NCI-H446 treated with DMSO at 0.1 percent for 48 hours (cell line): ENCODE measurements around the gene PTPRA.

Experiments used
- DNase-seq: peaks from one replicate; lab custom pipeline; 2025; lab: John Stamatoyannopoulos, UW

The PTPRA gene

DNA sequence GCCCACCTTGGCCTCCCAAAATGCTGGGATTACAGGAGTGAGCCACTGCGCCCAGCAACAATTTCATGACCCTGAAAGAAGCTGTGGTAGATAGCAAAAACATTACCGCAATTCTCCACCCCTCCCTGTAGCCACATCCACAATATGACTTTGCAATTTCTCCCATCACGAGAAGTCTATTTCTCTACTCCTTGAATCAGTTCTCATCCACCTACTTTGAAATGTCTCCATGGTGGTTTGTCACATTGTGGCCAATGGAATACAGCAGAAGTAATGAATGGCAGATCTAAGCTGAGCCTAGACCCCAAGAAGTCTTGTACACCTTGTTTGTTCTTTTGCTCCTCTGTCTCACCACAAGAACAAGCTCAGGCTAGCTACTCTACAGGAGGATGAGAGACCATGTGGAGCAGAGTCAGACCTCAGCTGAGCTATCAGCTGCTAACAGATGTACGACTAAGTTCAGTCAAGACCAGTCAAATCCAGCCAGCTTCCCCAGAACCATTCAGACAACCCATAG lies 204.4 kb downstream of the PTPRA start:
- DNase-seq: no peak

DNA sequence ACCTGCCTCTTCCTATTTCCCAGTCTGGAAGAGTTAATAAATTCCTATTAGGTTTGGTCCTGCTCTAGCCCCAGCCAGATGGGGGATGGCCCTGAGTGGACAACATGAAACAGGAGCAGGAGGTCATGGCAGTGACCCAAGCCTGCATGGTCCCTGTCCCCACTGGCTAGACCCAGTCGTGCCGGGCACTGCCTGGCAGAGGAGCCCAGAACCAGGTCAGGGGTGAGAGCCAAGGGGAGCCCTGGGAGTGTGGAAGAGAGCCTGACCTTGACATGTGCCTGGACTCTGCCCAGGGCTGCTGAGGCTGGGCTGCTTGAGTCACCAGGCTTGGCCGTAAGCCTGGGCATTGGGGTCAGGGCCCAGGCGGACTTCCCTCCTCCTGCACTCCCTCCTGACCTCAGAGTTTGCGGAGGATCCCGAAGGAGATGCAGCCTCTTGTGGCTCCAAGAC lies 207.7 kb downstream of the PTPRA start:
- DNase-seq: no peak

DNA sequence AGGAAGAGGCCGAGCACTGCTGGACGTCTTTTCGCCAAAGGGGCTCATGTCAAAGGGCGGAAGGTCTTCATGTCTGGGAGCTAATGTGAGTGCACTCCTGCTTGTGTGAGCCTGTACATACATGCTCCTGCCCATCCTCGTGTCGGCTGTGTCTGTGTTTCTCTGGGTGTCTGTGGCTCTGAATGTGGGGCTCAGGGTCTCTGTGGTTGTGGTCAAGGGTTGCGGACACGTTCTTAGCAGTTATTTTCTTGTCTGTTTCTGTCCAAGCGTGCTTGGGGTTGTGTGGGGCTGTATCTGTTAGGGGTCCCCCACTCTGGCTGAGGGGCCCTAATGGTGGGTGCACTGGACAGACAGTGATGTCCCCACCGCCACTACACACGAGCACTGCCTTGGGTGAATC lies 208.4 kb downstream of the PTPRA start:
- no peak for DNase-seq

DNA sequence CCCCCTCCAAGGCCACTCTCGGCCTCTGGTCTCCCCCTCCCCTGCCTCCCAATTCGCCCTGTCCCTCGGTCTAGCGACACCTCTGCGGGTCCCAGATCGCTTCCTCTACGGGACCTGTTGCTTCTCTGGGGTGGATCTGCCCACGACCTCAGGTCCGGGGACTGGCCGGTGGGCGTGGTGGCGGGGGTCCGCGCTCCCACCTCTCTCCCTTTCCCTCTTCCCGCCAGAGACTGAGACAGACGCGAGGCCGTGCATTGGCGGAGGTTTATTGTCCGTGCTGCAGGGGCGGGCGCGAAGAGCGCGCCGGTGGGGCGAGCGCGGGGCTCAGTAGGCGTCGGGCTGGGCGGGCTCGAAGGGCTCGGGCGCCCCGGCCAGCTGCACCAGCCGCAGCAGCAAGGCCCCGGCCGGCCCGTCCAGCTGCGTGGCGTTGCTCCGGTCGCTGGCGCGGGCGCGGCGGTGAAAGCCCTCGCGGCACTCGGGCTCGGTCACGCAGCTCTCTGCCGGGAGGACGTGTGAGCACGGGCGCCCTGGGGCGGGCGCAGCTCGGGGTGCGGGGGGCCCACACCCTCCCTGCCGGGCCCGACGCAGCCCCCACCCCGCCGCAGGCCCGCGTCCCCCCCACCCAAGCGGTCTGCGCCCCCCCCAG lies 209.1 kb downstream of the PTPRA start:
- DNase-seq: no peak

DNA sequence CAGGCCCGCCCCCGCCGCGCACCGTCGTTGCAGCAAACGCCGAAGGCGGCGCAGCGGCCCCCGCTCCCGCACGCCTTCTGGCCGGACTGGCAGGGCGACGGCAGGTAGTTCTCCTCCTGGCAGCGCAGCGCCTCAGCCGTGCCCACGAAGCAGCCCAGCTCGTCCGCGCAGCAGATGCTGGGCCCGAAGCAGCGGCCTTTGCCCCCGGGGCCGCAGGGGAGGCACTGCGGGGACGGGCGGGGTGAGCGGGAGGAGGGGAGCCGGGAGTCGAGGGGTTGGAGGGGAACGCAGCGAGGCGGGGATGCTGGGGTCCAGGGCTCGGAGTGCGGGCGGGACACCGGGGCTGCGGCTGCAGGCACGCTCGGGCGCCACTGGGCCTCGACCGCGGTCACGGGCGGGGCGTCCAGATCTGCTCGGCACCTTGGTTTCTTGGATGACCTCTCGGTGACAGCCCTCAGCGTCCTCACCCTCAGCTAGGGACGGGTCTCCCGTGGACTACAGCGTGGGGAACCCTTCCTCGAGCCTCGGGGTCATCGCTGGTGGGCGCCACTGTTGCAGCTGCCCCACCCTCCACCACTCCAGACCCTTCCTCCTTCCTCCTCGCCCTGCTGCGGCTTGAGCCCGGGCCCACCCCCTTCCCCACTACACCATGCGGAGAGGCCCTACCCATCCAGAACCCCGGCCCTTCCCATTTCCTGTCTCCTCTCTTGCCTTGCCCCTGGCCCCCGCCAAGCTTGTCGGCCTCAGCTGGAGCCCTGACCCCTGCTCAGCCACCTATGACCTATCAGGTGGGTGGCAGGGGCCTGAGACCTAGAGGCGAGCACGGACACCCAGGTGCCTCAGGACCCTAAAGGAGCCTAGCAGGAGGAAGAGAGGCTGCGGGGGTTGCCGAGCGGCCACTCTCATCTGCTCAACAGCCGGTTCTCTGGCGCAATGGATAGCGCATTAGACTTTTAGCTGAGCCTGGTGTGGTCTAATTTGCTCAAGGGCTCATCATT lies 210.0 kb downstream of the PTPRA start:
- no peak for DNase-seq

DNA sequence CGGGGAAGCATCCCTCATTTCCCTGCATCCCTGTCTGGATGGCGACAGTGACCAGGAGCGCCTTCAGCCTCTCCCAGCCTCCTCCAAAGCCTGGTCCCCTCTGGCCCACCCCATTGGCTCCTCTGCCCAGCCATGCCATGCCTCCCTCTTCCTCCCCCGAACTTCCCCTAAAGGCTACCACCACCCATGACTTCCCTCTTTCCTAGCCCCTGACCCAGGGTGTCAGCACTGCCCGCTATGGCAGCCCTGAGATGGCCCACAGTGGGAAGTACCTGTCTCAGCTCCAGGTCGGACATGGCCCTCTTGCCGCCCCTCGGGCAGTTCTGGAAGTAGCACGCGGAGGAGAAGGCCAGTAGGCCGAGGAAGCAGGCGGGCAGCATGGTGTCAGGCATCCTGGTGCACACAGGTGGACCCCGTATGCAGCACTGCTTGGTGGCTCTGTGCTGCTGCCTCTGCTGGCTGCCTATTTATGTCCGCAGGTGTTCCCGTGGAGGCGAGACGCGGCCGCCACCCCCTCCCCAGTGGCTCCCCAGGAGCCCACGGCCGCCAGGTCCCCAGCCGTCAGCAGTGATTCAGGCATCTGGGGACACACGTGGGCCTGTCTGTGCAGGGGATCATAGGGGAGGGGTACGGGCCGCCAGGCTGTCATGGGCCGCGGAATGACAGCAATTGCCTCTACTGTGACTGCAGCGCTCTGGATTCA lies 211.2 kb downstream of the PTPRA start, which contains the start of gene AVP:
Gene AVP (minus strand): TSS at position 442 of the 703 bp plus-strand sequence. CDS start 50 bp downstream, at position 392.
- DNase-seq: no peak

DNA sequence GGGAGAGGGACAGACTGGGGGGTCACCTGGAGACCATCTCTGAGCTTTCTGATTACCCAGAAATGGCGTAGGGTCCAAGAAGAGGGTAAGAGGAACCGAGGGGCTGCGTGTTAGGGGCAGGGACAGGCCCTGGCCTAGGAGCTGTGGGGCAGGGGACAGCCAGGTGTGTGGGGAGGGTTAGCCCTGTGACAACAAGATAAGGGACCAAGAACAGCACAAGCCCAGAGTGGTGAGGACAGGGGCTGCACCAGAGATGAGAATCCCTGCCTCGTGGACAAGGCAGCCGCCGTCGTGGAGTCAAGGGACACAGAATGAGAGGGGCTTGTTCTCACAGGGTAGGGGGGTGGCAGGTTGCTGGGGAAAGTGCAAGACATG lies 211.7 kb downstream of the PTPRA start:
- DNase-seq: no peak

DNA sequence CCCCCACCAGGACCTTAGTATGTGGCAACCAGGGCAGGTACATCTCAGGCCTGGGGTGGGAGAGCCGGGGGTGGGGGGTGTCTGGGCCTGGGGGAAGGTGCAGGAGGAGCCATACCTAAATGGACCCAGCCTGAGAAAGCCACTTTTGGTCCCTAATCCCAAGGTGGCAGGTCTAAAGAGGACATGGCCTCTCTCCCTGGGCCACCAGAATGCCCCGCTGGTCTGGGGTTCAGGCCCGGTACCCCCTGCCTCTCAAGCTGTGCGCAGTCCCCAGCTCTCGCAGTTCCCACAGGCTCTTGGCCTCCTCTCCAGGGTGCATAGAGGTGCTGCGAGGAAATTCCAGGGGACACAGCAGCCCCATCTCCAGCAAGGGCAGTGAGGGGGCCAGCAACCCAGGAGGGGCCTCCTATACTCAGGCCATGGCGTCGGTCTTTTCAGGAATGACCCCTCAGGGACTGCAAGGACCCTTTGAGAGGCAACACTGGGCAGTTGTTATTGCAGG lies 212.3 kb downstream of the PTPRA start:
- no peak for DNase-seq

DNA sequence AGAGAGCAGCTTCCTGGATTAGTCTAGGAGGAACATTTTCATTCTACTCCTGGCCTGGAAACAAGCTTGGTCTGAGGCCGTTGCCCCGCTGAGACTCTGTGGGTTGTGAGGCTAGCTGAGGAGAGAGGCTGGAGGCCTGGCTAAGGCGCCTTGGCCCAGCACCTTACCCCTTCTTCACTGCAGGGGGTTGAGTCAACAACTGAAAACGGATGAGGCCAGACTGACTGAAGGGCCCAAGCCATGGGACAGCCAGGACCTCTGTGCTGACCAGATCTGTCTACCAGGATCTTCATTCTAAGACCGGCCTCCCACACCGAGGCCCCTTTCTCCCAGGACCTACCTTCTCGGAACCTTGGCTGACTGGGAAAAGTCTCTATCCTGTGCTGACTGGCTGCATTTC lies 214.8 kb downstream of the PTPRA start:
- no peak for DNase-seq
